Mucosa of descending colon (tissue), 3 donors: Measurements from ENCODE around the gene LMO1. TPM values are rescaled to one million over a fixed set of nuclear protein-coding genes. Genes with fewer than 3 reads are reported as not detected.

Experiments
- ATAC-seq: fragments of 200-7000 bp; cut with Tn5 transposase; one replicate; pipeline ENCODE4 v1.9.1; 2020; ENCODE audit warnings: mild to moderate bottlenecking, moderate library complexity
- DNase-seq, 3 donors: peaks; one replicate each; pipeline ENCODE4 v3.0.0-alpha.2; 2020
- H3K36me3 ChIP-seq: fragments of 200-600 bp; one replicate; pipeline ENCODE4 v1.8.0; 2021; ENCODE audit warnings: low read depth, mild to moderate bottlenecking
- H3K4me1 ChIP-seq: fragments of 200-600 bp; one replicate; pipeline ENCODE4 v1.8.0; 2021; ENCODE audit warnings: low read depth, mild to moderate bottlenecking
- H3K4me3 ChIP-seq: fragments of 200-600 bp; one replicate; pipeline ENCODE4 v1.8.0; 2021; ENCODE audit warnings: mild to moderate bottlenecking
- H3K9me3 ChIP-seq: fragments of 200-600 bp; one replicate; pipeline ENCODE4 v1.8.0; 2021; ENCODE audit warnings: mild to moderate bottlenecking
- intact Hi-C, 2 donors: fragments of 100-400 bp; cut with DNase I in 1 of 2; cut with micrococcal nuclease in 1 of 2; formaldehyde crosslinking; loops; one replicate each; pipeline versions ENCODE4 v1.11.0 to v1.11.1; 2022; cut with DNase I, micrococcal nuclease
- total RNA-seq, 3 donors: library from RNA; stranded (reverse); fragmentation: NEBNext Ultra II Directional in 2 of 3; extraction: Animal tissue kit (Norgen Biotek cat#: 25700) in 2 of 3; gene quantifications; one replicate each; pipeline versions ENCODE4 v1.2.1 to v1.2.4, GENCODE V29; 2021 to 2023
- TF ChIP-seq, protein P1 (sequence below): fragments of 200-600 bp; IDR thresholded peaks from one replicate; pipeline ENCODE4 v1.8.0; 2022; ENCODE audit warnings: antibody characterized with exemption, mild to moderate bottlenecking
- donor health status: DM: no; HTN: no; CAD: no; lungs with moderate emphysema.
- donor health status: DM: no; HTN: no; CAD: no.
- donor health status: DM: no; HTN: yes; CAD: no.

The LMO1 gene
- total RNA-seq, 3 donors from 2014 or later = 0.70 TPM; not detected in 2

DNA sequence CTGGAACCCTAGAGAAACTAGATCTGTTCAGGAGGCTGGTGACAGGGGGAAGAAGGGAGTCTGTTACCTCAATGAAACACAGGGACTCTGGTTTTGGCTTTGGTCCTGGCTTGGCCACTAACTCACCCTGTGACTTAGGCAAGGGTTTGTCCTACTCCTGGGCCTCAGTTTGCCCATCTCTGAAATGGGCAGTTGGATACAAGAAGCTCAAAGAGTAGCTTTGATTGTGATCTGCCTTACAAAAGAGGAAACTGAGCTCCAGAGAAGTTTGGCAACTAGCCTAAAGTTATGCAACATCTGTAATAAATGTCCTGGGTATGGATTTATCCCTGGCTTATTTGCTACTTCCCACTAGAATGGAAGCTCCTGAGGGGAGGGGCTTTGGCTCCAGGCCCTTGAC lies 24.0 kb upstream of the LMO1 start:
- ATAC-seq (no peak), DNase-seq (no peak)
- intact Hi-C loops = no loop called here
- H3K36me3 ChIP-seq = no peaks in the 10 kb centered on the region
- no peaks in the 10 kb centered on the region for H3K4me1 ChIP-seq
- TF ChIP-seq, protein P1, sequence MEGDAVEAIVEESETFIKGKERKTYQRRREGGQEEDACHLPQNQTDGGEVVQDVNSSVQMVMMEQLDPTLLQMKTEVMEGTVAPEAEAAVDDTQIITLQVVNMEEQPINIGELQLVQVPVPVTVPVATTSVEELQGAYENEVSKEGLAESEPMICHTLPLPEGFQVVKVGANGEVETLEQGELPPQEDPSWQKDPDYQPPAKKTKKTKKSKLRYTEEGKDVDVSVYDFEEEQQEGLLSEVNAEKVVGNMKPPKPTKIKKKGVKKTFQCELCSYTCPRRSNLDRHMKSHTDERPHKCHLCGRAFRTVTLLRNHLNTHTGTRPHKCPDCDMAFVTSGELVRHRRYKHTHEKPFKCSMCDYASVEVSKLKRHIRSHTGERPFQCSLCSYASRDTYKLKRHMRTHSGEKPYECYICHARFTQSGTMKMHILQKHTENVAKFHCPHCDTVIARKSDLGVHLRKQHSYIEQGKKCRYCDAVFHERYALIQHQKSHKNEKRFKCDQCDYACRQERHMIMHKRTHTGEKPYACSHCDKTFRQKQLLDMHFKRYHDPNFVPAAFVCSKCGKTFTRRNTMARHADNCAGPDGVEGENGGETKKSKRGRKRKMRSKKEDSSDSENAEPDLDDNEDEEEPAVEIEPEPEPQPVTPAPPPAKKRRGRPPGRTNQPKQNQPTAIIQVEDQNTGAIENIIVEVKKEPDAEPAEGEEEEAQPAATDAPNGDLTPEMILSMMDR = no peak
- no peak overlapping the region for H3K4me3 ChIP-seq
- H3K9me3 ChIP-seq = no peaks in the 10 kb centered on the region

DNA sequence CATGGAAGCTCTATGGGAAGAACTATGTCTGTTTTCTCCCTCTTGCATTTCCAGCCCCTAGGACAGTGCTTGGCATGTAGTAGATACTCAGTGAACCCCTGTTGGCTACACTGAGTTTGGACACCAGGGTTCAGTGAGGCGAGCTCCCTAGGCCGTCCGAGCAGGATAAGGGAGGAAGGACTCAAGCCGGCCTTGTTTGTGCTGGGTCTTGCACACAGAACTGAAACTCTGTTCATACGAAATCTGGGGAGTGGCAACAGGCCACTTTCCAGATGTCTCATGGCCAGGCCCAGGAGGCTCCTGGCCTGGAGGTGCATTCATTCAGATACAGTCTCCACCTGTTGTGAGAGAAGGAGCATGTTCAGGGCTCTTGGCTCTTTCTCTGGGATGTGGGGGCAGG lies 23.6 kb upstream of the LMO1 start:
- no peaks in the 10 kb centered on the region for H3K9me3 ChIP-seq
- intact Hi-C loops = no loop called here
- no peaks in the 10 kb centered on the region for H3K36me3 ChIP-seq
- TF ChIP-seq, protein P1 = no peak
- no peaks in the 10 kb centered on the region for H3K4me1 ChIP-seq
- H3K4me3 ChIP-seq = no peak overlapping the region
- DNase-seq (no peak), ATAC-seq (no peak)

DNA sequence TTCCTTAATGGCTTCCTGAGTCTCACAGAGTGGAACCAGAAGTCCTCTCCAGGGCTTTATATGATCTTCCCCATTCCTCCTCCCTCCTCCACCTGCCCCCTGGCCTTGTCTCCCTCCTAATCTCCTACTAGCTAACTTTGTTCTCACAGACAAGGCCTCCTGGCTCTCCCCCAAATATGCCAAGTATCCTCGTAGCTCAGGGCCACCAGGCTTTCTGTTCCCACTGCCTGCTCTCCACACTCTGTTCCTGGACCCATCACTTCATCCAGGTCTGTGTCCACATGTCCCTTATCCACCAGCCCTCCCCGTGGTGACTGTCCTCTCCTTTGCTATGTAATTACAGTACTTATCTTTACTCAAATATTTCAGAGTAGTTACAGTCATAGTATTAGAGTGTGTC lies 23.2 kb upstream of the LMO1 start:
- no peak for ATAC-seq
- Histone ChIP-seq H3K4me1 (no peaks in the 10 kb centered on the region), H3K36me3 (no peaks in the 10 kb centered on the region), H3K9me3 (no peaks in the 10 kb centered on the region), H3K4me3 (no peak overlapping the region)
- intact Hi-C loops = no loop called here
- no peak for DNase-seq
- TF ChIP-seq, protein P1 = no peak

DNA sequence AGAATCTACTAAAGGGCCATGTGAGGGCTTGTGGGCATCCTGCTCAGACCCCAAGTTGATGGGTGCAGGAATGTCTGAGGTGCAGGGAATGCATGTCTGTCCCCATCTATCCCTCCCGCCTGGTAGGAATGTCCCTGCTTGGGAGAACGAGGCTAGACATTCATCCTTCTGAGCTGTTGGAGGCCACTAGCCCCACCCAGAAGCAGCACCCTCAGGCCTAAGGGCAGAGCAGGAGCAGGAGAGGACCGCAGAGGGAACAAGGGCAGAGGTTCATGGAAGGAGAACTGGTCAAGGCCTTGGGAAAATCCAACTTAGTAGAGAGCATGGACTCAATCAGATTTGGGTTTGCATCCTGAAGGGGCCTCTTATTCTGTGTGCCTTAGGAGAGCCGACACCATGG lies 22.1 kb upstream of the LMO1 start:
- Histone ChIP-seq H3K9me3 (no peaks in the 10 kb centered on the region), H3K36me3 (no peaks in the 10 kb centered on the region), H3K4me3 (no peak overlapping the region), H3K4me1 (no peaks in the 10 kb centered on the region)
- ATAC-seq (no peak), DNase-seq (no peak)
- TF ChIP-seq, protein P1 = no peak
- intact Hi-C loops = no loop called here

DNA sequence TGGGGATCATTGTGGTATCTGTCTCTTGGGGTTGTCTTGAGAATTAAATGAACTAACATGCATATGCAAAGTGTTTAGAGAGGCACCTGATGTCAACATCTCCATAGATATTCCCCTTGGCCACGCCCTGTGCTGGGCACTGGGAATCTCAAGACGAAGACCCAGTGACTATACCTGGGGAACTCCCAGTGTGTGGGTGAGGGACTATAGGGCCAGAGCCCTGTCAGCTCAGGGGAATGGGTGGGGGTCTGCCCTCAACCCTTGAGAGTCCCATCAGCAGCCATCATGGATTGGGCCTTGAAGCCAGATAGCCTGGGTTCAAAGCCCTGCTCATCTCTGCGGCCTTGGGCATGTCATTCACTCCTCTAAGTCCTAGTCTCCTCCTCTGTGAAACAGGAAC lies 21.6 kb upstream of the LMO1 start:
- TF ChIP-seq, protein P1 = no peak
- ATAC-seq = no peak
- Histone ChIP-seq H3K4me3 (no peak overlapping the region), H3K9me3 (no peaks in the 10 kb centered on the region), H3K36me3 (no peaks in the 10 kb centered on the region), H3K4me1 (no peaks in the 10 kb centered on the region)
- intact Hi-C loops = no loop called here
- no peak for DNase-seq
